Activated CD8-positive, alpha-beta memory T cell treated with anti-CD3 and anti-CD28 coated beads, Interleukin-2, amount 50 U/mL, for 48 hours (primary cell): ENCODE results near the gene HNRNPD.
A peak's percentile ranks its signal among the peaks of the same experiment; 100 is the strongest.
"Not testable (repeated sequence)": the region's sequence is repeated elsewhere in the genome, so short reads cannot be mapped to it uniquely, and the experiment has no call there.

ENCODE experiments used
- DNase-seq: peaks from one replicate; pipeline ENCODE4 v3.0.0-alpha.2; 2020

HNRNPD gene

GRCh38 chr4:82373816-82374625, at the start of gene HNRNPD:
TSS of gene HNRNPD (minus strand) at chr4:82373991. CDS start at chr4:82373678, 313 bp downstream.
- peak; percentile 94 for DNase-seq

- DNase-seq = no peak
Observed at GRCh38 chr4:82422616-82423015, 48.8 kb upstream of the HNRNPD start.

- peak; percentile 64 for DNase-seq
Observed at GRCh38 chr4:82421796-82422560, 48.2 kb upstream of the HNRNPD start.

GRCh38 chr4:82419451-82419850, 45.7 kb upstream of the HNRNPD start:
- DNase-seq = no peak

- no peak for DNase-seq
Observed at GRCh38 chr4:82415922-82416365, 42.2 kb upstream of the HNRNPD start.

- DNase-seq = not testable (repeated sequence)
Observed at GRCh38 chr4:82415061-82415460, 41.3 kb upstream of the HNRNPD start.

- DNase-seq = no peak
Observed at GRCh38 chr4:82403725-82404124, 29.9 kb upstream of the HNRNPD start.

- no peak for DNase-seq
Observed at GRCh38 chr4:82402196-82402775, 28.5 kb upstream of the HNRNPD start.

- no peak for DNase-seq
Observed at GRCh38 chr4:82401600-82401999, 27.8 kb upstream of the HNRNPD start.

GRCh38 chr4:82398263-82398662, 24.5 kb upstream of the HNRNPD start:
- DNase-seq = no peak

GRCh38 chr4:82397527-82397926, 23.7 kb upstream of the HNRNPD start:
- no peak for DNase-seq

- DNase-seq = no peak
Observed at GRCh38 chr4:82394896-82395295, 21.1 kb upstream of the HNRNPD start.

GRCh38 chr4:82390061-82390460, 16.3 kb upstream of the HNRNPD start:
- DNase-seq = not testable (repeated sequence)

- no peak for DNase-seq
Observed at GRCh38 chr4:82388405-82388804, 14.6 kb upstream of the HNRNPD start.

GRCh38 chr4:82386312-82386711, 12.5 kb upstream of the HNRNPD start:
- DNase-seq = not testable (repeated sequence)

- DNase-seq = no peak
Observed at GRCh38 chr4:82382751-82383150, 9.0 kb upstream of the HNRNPD start.

GRCh38 chr4:82381661-82382296, 8.0 kb upstream of the HNRNPD start:
- DNase-seq = no peak

GRCh38 chr4:82381235-82381634, 7.4 kb upstream of the HNRNPD start:
- no peak for DNase-seq

- no peak for DNase-seq
Observed at GRCh38 chr4:82380831-82381230, 7.0 kb upstream of the HNRNPD start.

GRCh38 chr4:82380344-82380743, 6.6 kb upstream of the HNRNPD start:
- no peak for DNase-seq

GRCh38 chr4:82376109-82376508, 2.3 kb upstream of the HNRNPD start:
- DNase-seq = no peak

- no peak for DNase-seq
Observed at GRCh38 chr4:82373486-82373815, 340 bp downstream of the HNRNPD start.
